Inflammatory macrophage treated with lipopolysaccharide for 4 hours (primary cell): ENCODE data around the gene RAB6A.
"Not testable (repeated sequence)": the region's sequence is repeated elsewhere in the genome, so short reads cannot be mapped to it uniquely, and the experiment has no call there.

Source experiments
- DNase-seq: peaks from one replicate; pipeline ENCODE4 v3.0.0-alpha.2; 2020

The RAB6A gene

DNA sequence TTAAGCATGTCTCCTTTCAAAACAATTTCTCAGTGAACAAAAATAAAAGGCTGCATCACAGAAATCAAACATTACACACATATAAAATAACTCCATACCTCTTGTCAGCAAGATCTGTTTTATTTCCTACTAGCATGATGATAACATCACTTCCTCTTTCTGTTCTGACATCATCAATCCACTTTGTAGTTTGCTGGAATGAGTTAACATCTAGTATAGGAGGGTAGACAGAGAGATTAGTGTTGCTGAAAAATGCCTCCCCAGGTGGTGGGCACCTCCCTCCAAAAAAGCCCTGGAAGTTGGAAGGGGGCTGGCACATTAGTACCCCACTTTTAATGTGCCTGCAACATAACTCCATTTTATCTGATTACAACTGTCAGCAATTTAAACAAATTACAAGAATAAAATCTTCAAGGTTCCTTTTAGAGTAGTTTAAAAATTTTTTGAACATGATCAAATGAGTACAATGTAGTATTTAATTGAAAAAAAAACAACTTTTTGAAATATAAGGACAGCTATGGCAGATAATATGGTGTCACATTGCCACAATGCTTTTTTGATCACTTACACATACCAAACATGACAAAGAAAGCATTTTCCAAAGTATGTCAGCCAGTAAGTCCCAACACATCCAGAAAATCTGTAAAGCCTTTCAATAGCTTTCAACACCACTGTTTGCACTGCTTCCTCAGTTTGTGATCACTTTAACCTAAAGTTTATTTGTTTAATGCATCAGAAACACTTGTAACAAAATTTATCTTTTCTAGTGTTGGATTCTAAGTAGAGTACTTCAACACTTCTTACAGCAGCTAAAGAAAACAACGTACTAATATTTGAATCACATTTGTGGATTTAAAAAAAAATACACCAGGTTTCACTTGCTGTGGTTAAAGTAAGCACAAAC, 44.5 kb downstream of the RAB6A start:
- peak; percentile 75 for DNase-seq

DNA sequence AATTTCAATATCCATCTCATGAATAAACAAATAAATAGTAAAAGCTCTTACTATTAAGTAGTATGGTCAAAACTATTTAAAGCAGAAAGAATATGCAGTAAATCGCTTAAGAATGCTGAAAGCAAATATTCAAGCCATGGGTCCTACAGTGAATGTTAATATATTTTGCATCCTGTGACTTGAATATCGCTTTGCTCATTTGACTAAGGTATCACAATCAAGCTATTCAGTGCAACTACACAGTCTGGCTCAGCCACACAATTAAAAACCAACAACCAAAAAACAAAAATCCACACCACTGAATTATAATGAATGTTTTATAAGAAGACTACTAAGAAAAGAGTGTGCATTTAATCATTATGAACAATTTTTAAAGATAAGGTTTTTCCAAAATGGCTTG, 45.3 kb downstream of the RAB6A start:
- no peak for DNase-seq

DNA sequence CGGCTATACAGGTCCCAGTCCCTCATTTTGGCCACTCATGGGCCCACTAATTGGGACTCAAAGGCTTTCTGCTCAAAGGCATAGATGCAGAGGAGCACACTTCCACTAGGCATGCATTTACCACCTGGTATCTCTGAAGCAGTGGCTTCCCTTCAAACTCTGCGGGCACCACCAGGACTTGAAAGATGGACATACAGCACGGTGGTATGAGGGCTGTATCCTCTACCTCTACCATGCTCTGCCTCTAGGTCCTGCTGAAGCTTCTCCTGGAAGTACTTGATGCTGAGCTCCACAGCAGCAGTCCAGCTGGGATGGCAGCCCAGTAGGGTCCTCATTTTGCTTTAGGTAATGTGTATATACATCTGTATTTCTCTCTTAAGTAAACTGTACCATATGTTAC, 49.9 kb downstream of the RAB6A start:
- DNase-seq: no peak

DNA sequence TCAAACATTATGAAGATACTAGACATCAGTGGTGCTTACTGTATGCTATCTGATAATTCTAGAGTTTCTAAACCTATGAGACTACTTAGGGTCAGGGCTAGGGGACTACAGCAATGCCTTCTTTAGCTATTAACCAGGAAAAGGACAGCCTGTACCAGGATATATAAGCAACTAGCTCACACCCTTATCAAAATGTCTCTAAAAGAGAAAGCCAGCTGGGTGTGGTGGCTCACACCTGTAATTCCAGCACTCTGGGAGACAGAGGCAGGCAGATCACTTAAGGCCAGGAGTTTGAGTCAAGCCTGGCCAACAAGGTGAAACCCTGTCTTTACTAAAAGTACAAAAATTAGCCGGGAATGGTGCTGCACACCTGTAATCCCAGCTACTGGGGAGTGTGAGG, 55.8 kb downstream of the RAB6A start:
- DNase-seq: no peak

DNA sequence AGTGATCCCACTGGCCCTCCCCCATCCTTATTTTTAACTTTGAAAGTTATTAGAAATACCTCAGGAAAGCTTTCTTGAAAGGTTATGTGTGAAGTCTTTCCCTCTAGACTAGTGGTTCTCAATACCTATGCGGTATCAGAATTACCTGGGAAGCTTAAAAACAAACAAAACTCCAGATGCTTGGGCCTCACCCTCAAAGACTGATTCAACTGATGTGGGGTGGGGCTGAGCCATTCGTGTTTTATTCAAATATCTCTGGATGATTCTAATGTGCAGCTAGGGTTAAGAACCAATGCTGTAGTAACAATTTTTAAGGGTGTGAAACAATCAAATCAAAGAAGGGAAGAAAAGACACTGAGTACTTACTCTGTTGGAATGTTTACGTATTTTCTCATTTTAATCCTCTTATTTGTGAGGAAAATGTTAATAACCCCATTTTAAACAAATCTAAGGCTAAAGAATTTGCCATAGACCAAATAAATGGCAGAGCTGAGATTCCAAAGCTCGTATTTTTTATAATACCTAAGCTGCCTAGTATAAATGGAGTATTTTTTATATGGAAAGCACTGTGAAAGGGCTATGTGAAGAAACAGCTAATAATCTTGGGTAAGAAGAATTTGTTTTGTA, 66.9 kb downstream of the RAB6A start:
- no peak for DNase-seq

DNA sequence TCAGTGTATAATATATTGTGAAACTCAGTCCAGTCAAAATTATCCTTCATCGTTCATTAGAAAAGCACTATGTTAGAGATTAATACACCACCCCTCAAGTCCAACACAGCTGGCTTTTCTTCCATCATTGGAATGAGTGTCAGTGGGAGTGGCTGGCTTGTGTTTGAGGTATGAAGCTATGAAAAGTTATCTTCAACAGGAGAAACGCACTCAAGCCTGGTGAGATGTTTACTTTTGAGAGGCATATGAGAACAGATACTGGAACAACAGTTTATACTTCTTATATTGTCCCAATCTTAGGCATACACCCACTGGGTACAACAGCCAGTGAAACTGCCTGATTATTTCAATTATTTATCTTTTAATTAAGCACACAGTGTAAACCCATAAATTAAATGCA, 80.2 kb downstream of the RAB6A start:
- no peak for DNase-seq

DNA sequence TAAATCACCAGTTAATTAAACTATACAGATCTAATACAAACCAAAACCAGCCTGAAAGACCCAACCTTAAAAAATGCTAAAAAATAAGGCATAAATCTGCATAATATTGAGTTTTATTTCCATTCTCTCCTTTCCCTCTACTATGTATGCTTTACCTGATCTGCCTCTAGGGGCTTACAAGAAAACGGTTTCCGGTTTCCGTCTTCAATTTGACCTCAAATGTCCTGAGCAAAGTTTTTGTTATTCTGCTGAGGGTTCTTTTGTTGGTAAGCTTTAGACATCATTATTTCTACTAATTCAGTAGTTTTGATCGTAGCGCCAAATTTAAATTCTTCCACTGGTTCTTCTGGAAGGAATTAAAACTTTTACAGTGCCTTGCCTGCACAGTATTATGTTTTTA, 84.3 kb downstream of the RAB6A start:
- not testable (repeated sequence) for DNase-seq

DNA sequence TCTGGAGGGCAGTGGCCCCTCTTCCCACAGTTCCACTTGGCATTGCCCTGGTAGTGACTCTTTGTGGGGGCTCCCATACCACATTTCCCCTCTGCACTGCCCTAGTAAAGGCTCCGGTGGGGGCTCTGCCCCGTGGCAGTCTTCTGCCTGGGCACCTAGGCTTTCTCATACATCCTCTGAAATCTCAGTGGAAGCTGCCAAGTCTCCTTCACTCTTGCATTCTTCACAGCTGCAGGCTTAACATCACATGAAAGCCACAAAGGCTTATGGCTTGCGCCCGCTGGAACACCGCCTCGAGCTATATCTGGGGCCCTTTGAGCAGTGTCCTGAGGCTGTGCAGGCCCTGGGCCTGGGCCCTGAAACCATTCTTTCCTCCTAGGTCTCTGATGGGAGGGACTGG, 89.2 kb downstream of the RAB6A start:
- DNase-seq: no peak

DNA sequence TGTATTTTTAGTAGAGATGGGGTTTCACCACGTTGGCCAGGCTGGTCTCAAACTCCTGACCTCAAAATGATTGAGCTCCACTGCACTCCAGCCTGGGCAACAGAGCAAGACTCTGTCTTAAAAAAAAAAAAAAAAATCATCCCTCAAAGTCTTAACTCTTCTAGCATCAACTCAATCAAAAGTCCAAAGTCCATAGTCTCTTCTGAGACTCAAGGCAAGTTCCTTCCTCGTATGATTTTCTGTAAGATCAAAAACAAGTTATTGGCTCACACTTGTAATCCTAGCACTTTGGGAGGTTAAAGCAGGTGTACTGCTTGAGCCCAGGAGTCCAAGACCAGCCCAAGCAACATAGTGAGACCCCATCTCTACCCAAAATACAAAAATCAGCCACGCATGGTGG, 90.1 kb downstream of the RAB6A start:
- DNase-seq: no peak

DNA sequence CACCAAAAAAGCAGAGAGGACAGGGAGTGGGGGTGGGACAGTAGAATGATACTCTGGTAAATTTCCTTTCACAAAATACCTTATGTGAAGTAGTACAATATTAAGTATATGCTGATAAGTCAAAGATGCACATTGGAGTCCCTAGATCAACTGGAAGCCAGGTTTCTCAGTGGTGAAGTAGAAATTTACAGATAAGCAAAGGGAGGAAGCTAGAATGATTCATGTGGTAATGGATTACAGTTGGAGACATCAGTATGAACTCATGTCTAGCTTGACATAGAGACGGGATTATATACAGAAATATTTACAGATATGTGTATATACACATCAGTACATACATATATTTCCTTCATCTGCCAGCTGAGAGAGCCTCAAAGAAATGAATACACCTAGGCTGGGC, 93.0 kb downstream of the RAB6A start:
- no peak for DNase-seq

DNA sequence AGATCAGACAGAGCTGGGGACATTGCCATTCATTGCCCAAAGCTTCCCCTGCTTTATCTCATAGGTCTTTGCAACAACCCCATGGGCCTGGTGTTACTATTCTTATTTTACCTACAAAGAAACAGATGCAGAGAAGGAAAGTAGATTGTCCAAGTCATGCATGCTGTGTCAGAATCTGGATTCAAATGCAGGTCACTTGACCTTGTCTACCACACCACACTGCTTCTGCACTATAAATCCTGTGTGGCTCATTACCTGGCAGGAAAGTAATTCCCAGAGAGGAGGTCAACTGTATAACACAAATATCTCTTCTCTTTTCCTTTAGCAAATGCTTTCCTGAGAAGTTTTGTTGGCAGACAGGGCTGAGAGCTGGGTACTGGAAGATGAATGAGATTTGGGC, 96.0 kb downstream of the RAB6A start:
- DNase-seq: no peak

DNA sequence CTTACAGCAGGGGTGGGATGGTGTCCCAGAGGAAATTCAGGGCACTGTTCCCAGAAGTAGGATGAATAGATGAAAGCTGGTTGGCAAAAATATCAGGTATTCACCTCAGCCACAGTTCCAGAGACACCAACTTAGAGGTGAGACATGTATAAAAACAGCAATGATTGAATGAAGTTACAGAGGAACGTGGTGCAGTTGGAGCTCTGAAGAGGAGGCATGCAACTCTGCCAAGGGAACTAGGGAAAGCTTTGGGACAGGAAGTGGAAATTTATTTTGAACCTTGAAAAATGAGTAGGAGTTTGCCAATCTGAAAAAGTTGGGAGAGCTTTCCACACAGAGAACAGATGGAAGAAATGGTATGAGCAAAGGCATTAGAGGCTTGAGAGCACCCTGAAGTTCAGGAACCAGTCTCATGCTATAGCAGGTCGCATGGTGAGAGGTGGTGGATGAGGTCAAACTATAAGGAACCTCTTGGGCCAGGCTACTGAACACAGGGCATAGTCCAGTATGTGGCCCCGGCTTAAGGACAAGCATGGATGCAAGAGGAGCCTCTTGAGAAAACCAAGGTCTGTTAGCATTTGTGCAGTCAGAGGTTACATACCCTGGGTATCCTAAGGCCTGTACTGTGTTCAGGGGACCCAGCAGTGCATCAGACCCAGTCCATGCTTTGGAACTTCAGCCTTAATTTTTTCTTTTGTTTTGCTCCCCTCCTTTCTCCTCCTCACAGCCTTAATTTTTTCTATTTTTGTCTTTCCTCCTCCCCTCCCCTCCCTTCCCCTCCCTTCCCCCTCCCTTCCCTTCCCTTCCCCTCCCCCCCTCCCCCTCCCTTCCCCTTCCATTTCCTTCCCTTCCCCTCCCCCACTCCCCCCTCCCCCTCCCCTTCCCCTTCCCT, 97.0 kb downstream of the RAB6A start:
- DNase-seq: no peak

DNA sequence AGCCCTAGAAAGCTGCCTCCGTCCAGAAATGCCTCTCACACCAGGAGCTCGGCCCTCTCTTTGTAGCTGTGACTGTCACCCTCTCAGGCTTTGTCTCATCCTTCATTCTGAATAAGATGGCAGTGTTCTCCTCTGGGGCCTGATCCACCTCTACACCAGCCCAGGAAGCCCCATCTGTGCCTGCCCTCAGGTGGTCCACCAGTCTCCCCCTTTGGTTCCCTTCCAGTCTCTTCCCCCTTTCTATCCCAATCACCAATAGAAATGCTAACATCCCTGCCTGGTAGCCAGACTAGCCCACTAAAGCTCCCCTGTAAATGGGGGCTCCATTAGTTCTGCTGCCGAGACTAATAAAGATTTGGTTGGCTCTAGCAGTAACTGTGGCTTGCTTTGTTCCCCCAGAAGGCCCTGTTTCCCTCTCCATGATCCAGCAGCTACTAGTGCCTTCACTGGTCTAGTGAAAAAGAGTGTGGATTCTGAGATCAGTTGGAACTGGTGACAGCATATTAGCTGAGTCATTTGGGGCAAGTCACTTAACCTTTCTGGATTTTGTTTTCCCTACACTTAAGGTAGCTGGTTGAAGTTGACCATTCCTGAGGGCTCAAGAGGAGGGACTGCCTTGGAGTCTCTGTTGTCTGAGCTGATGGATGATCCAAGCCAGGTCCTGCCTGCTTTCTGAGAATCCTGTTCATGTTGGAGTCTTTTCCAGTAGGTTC, 98.3 kb downstream of the RAB6A start:
- no peak for DNase-seq

DNA sequence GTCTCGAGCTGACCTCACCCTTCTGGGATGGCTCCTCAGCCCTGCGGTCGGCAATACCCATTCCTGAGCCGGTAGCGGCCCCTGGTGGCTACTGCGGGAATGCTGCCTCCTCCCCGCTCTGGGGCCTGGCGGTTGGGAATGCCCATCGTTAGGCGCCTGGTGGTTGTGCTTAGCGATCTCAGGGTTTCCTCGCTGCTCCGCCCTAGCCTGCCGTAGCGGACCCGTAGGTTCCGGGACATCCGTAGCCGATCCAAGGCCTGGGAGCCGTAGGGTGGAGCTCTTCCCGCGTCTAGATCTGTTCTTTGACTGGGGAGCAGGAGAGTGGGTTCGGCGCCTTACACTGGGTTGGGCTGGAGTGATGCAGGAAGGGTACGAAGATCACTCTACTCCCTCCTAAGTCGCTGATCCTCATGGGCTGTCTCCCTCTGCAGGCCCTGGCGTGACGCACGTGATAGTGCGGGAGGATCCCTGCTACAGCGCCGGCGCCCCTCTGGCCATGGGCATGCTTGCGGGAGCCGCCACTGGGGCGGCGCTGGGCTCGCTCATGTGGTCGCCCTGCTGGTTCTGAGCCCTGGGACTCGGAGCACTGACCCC, 99.7 kb downstream of the RAB6A start:
- peak; percentile 82 for DNase-seq

DNA sequence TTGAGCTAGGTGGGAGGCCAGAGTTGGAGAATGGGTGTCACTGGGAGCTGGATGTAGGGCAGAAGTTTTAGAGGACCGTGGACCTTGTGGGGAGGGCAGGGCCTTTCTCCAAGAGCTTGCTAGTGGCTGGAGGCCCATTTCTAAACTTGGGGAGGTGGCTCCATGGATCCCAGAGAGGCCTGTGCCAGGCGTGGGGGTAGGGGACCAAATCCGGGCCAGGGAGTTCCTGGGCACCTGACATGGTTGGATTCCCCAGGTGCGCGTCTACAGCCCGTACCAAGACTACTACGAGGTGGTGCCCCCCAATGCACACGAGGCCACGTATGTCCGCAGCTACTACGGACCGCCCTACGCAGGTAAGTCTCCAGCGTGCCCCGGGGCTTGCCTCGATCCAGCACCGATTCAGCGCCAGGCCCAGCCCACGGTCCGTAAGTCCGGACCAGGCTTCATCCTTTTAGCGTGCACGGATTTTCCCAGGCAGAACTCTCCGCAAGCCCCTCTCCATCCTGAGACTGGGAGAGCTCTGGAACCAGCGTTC, 100.3 kb downstream of the RAB6A start:
- no peak for DNase-seq

DNA sequence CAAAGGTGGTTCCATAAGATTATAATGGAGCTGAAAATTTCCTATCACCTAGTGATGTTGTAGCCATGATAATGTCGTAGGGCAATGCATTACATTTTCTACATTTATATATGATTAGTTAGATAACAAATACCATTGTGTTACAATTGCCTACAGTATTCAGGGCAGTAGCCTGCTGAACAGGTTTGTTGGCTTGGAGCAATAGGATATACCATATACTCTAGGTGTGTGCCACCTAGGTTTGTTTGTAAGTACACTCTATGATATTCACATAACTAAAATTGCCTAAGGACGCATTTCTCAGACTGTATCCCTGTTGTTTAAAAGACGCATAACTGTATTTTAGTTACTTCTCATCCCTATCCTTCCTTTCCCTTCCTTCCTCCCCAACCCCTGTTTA, 100.9 kb downstream of the RAB6A start:
- no peak for DNase-seq

DNA sequence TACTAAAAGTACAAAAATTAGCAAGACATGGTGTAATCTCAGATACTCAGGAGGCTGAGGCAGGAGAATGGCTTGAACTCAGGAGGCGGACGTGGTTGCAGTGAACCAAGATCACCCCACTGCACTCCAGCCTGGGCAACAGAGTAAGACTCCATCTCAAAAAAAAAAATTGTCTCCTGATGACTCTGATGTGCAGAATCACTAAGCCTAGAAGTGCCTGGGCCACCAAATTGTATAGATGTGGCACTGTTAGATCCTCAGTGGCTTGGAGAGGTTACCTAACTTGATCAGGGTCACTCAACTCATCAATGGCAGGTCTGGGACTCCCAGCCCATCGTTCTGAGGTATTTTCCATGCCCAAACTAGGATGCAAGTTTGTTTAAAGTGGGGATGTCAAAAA, 103.9 kb downstream of the RAB6A start:
- DNase-seq: no peak

DNA sequence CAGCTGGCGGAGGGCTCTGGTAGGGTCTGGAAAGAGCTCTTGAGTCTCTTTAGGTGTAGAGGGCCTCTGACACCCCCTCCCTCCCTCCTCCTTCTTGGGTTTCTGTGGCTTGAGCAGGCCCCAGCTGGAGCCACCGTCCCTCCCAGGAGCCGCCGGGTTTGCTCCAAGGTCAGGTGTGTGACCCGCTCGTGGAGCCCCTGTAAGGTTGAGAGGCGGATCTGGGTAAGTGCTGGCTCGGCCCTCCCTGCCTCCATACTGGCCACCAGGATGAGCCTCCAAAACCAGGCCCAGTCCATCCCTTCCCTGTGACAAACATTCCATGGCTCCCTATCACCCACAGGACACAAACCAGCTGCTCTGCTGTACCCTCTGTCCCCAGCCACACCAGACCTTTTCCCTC, 105.2 kb downstream of the RAB6A start:
- DNase-seq: no peak

DNA sequence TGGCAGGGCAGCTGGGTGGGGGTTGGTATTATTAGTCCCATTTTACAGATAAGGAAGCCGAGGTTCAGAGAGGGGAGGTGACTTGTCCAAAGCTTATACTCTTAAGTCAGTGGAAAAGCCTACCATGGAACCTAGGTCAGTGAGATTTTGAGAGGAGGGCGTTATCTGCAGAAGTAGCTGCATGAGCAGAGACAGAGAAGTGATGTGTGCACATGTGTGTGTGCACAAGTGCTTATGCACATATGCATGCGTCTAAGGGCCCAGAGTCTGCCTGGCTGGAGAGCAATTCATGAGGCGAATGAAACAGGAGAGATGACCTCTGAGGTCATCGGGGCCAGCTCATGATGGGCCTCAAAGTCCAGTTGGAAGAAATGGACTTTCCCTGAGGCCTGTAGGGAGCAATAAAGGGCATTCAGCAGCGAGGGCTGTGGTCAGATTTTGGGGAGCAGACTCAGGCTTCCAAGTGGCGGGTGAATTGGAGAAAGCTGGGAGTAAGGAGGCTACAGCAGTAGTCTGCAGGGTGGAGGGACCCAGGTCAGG, 106.3 kb downstream of the RAB6A start:
- no peak for DNase-seq

DNA sequence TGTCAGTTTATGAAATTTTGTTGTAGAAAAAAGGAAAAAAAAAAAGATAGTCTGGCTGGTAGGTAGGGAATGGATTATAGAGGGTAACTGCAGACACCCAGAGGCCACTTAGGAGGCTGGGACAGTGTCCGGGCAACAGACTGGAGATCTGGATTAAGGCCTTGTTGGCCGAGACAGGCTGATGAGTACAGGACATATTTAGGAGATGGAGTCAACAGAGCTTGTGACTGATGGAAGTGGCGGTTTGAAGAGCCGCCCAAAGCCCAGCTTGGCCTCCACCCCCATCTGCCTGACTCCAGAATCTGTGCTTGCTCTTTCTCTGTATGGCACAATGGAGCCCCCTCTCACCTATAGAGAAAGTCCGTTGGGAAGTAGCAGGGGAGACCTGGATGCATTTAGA, 106.9 kb downstream of the RAB6A start:
- no peak for DNase-seq

DNA sequence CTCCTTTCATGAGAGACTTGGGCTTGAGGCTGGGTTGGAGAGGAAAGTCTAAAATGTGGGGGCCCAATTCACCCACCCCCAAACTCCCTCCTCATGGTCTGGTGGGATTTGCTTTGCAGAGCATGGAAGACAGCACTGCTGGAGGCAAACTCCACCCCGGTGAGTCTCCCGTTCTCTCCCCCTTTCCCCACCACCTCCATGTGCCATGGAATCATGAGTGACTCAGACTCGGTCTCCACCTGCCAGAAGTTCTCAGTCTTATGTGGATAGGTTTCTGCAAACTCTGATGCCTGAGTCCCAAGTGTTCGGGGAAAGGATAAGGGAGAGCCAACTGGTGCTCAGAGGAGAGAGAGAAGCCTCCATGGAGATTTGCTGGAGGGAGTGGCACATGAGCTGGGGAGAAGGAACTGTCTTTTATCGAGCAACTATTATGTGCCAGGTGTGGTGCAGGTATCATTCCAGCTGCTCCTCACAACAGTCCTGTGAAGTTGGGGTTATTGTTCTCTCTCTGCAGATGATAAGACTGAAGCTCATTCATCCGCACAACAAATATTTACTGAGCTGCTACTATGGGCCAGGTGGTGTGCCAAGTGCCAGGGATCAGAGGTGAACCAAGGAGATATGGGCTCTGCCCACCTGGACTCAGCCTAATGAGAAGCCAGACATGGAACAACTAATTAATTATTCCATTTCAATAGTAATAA, 107.9 kb downstream of the RAB6A start:
- no peak for DNase-seq
